ENCODE measurements around the gene SFT2D1. TPM values are rescaled to one million over a fixed set of nuclear protein-coding genes. Genes with fewer than 3 reads are reported as not detected.

Gene SFT2D1
- polyA plus RNA-seq, 1 donor: 80.7 TPM

DNA sequence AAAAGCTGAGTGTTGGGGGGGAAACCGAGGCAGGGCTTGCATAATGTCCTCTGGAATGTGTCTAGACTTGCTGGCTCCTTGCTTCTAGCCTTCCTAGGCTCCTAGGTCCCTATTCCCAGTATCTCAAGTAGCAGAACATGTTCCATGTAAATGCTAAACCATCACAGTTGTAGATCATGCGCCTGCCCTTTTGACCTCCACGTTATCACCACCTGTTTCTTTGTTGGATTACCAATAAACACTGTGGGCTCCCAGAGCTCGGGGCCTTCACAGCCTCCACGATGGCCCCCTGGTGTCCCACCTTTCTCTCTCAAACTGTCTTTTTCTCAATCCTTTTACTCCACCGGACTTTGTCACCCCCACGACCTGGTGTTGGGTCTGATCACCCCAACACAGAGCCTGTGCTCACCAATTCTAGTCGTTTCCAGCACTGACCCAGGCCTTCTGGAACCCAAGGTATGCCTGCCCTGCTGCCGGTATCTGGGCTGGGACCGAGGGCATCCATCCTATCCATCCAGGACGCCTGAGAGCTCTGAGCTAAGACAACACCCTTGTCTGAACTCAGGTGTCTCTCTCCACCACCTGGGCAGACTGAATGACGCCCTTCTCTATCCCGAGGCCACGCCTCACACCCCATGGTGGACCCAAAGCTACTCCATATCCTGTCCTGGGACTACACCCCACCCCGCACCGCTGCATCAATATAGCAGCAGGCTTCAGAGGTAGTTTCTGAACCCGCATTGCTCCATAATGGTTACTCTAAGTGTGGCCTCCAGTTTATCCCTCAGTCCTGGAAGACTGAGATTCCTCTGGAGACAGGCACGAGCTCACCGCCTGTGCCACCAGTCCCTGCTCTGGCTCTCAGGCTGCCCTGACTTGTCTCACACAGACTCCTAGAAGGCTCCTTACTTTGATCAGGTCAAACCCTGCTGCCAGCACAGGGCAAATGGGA, 24.8 kb downstream of the SFT2D1 start:
- peak in 1 of 2 donors; percentile 31 for DNase-seq
- no CpG with 5 or more reads among the region's 19 CpGs for WGBS (ENCODE audit: insufficient coverage, low lambda C conversion rate)
- Histone ChIP-seq H3K9me3 (ENCODE audit: control insufficient read depth, low read depth, low read length) (no peaks in the 10 kb centered on the region), H3K36me3 (ENCODE audit: control insufficient read depth, insufficient read depth, low read length) (peaks cover 20% of the 10 kb centered on the region), H3K4me1 (ENCODE audit: control insufficient read depth, insufficient read depth, low read length) (peaks cover 12% of the 10 kb centered on the region), H3K27me3 (ENCODE audit: control insufficient read depth, insufficient read depth, low read length) (no peaks in the 10 kb centered on the region), H3K27ac (ENCODE audit: low read length) (no peak overlapping the region), H3K4me3 (ENCODE audit: low read length) (no peak overlapping the region)

DNA sequence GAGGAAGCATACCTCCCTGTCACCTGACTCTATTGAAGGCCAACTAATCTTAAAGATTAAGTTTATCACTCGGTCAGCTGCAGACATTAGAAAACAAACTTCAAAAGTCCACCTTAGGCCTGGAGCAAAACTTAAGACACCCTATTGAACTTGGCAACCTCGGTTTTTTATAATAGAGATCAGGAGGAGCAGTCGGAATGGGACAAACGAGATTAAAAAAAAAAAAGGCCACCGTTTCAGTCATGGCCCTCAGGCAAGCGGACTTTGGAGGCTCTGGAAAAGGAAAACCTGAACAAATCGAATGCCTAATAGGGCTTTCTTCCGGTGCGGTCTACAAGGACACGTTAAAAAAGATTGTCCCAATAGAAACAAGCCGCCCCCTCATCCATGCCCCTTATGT, 26.9 kb downstream of the SFT2D1 start:
- DNase-seq: peak; percentile 60 to 82
- WGBS (ENCODE audit: insufficient coverage, low lambda C conversion rate): 7% methylated on average over 3 of the region's 11 CpGs

DNA sequence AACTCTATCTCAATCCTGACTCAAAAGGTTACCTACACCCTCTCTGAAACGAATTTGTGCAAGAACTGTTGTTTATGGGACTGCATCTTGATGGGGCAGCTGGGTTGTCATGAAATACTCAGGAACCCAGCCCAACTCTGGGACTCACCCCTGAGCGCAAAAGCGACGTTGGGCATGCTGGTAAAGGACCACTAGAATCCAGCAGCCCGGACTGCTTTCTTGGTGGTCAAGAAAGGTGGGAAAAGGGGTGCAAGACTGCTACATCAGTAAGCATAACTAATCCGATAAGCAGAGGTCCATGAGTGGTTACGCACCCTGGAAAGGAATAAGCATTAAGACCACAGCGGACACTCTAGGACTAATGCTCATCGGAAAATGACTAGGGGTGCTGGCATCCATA, 27.9 kb downstream of the SFT2D1 start:
- peaks cover 13% of the 10 kb centered on the region for H3K27me3 ChIP-seq (ENCODE audit: control insufficient read depth, insufficient read depth, low read length)
- DNase-seq: no peak
- H3K36me3 ChIP-seq (ENCODE audit: control insufficient read depth, insufficient read depth, low read length): peaks cover 3% of the 10 kb centered on the region
- 100% methylated on average over 1 of the region's 9 CpGs for WGBS (ENCODE audit: insufficient coverage, low lambda C conversion rate)
- no peak overlapping the region for H3K27ac ChIP-seq (ENCODE audit: low read length)
- H3K4me1 ChIP-seq (ENCODE audit: control insufficient read depth, insufficient read depth, low read length): peaks cover 12% of the 10 kb centered on the region
- H3K4me3 ChIP-seq (ENCODE audit: low read length): no peak overlapping the region
- no peaks in the 10 kb centered on the region for H3K9me3 ChIP-seq (ENCODE audit: control insufficient read depth, low read depth, low read length)

More for the DNA sequence above, 26.9 kb downstream of the SFT2D1 start:
- Histone ChIP-seq H3K27me3 (ENCODE audit: control insufficient read depth, insufficient read depth, low read length) (peaks cover 3% of the 10 kb centered on the region), H3K36me3 (ENCODE audit: control insufficient read depth, insufficient read depth, low read length) (peaks cover 7% of the 10 kb centered on the region), H3K4me3 (ENCODE audit: low read length) (no peak overlapping the region), H3K4me1 (ENCODE audit: control insufficient read depth, insufficient read depth, low read length) (peaks cover 12% of the 10 kb centered on the region), H3K9me3 (ENCODE audit: control insufficient read depth, low read depth, low read length) (no peaks in the 10 kb centered on the region), H3K27ac (ENCODE audit: low read length) (peak overlapping the region; percentile 78)

DNA sequence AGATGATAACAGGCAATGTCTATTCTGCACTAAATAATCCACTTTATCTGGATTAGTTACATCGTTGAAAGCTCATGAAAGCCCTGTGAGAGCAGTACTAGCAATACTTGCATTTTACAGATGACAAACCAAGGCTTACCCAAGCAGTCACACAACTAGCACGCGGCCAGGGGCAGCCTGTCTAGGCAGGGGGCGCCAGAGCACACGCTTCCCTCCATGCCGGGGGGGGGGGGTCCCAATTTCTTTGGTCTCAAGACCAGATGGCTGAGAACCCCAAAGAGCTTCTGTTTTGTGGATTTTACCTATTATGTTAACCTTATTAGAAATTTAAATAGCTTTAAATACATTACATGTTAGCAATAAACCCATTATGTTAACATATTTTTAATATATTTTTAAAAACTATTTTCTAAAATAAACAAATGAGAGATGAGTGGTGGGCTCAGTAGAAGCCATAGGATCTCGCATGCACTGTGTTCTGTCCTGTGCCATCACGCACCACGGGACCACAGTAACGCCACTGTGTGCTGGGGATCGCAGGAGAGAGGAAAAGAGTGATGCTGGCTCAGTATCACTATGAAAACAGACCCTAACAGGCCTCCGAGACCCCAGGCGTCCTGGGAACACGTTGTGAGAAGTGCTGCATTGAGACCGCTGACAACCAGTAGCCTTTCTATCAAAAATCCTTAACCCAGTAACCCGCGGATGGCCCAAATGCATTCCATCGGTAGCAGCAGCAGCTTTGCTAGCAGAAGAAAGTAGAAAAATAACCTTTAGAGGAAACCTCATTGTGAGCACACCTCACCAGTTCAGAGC, 28.9 kb downstream of the SFT2D1 start:
- DNase-seq: peak; percentile 18 to 26
- 67% methylated on average over 3 of the region's 18 CpGs for WGBS (ENCODE audit: insufficient coverage, low lambda C conversion rate)
- H3K36me3 ChIP-seq (ENCODE audit: control insufficient read depth, insufficient read depth, low read length): no peaks in the 10 kb centered on the region

DNA sequence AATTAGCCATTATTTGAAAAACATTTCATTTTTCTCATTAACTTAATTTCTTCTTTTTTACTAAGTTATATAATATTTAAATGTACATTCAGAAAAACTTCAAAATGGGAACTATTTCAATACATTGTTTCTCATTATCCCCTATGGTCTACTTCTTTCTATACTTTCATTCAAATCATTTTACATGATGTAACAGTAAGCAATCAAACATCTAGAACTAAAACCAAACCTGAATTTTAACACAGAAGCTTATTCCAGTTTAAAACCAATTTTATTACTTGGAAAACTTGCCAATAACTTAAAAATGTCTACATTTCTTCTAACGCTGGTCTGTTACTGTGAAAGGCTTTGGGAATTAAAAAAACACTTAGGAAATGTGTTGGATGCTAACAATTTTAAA, 29.5 kb downstream of the SFT2D1 start:
- no peaks in the 10 kb centered on the region for H3K36me3 ChIP-seq (ENCODE audit: control insufficient read depth, insufficient read depth, low read length)
- no peak overlapping the region for H3K27ac ChIP-seq (ENCODE audit: low read length)
- 86% methylated on average over 1 of the region's 1 CpG for WGBS (ENCODE audit: insufficient coverage, low lambda C conversion rate)
- no peak overlapping the region for H3K4me3 ChIP-seq (ENCODE audit: low read length)
- no peak for DNase-seq
- H3K4me1 ChIP-seq (ENCODE audit: control insufficient read depth, insufficient read depth, low read length): peaks cover 17% of the 10 kb centered on the region
- H3K27me3 ChIP-seq (ENCODE audit: control insufficient read depth, insufficient read depth, low read length): peaks cover 26% of the 10 kb centered on the region
- H3K9me3 ChIP-seq (ENCODE audit: control insufficient read depth, low read depth, low read length): no peaks in the 10 kb centered on the region

More for the DNA sequence above, 28.9 kb downstream of the SFT2D1 start:
- Histone ChIP-seq H3K27ac (ENCODE audit: low read length) (no peak overlapping the region), H3K9me3 (ENCODE audit: control insufficient read depth, low read depth, low read length) (no peaks in the 10 kb centered on the region), H3K4me1 (ENCODE audit: control insufficient read depth, insufficient read depth, low read length) (peaks cover 17% of the 10 kb centered on the region), H3K4me3 (ENCODE audit: low read length) (no peak overlapping the region), H3K27me3 (ENCODE audit: control insufficient read depth, insufficient read depth, low read length) (peaks cover 20% of the 10 kb centered on the region)

DNA sequence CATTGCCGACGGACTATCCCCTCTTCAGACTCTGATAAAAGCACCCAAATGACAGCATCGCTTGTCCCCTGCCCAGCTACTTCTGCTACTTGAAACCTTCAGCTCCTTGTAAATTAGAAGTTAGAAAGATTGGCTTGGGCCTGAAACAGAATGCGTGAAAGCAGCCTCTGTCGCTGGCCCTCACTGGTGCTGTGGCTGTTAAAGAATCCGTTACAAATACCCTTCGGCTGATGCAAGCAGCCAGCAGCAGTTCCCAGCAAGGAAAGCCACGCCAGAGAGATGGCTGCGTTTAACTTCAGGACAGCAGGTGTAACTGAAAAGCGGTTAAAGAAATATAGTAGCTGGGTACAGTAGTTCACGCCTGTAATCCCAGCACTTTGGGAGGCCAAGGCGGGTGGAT, 31.7 kb downstream of the SFT2D1 start:
- Histone ChIP-seq H3K4me3 (ENCODE audit: low read length) (no peak overlapping the region), H3K9me3 (ENCODE audit: control insufficient read depth, low read depth, low read length) (peaks cover 7% of the 10 kb centered on the region), H3K27me3 (ENCODE audit: control insufficient read depth, insufficient read depth, low read length) (peaks cover 40% of the 10 kb centered on the region), H3K36me3 (ENCODE audit: control insufficient read depth, insufficient read depth, low read length) (no peaks in the 10 kb centered on the region), H3K4me1 (ENCODE audit: control insufficient read depth, insufficient read depth, low read length) (peaks cover 22% of the 10 kb centered on the region), H3K27ac (ENCODE audit: low read length) (no peak overlapping the region)
- no peak for DNase-seq
- WGBS (ENCODE audit: insufficient coverage, low lambda C conversion rate): no CpG with 5 or more reads among the region's 12 CpGs

DNA sequence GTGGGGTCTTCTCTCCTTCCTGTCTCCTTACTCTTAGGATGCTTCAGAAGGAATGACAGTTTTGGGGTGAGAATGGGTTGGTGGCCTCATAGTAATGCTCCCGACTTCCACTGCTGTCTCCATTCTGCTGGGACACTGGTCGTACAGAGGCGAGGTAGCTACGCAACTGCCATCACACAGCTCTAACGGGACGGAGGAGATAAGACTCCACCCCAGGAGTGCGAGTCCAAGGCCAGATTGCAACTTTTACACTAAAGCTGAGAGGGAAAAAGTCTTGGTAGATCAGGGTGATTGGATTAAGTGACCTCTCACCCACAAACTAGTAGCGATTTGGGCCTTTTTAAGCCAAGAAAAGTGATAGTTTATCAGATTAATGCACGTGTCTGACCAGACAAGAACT, 32.4 kb downstream of the SFT2D1 start:
- Histone ChIP-seq H3K27ac (ENCODE audit: low read length) (no peak overlapping the region), H3K27me3 (ENCODE audit: control insufficient read depth, insufficient read depth, low read length) (peaks cover 44% of the 10 kb centered on the region), H3K9me3 (ENCODE audit: control insufficient read depth, low read depth, low read length) (peaks cover 7% of the 10 kb centered on the region), H3K4me3 (ENCODE audit: low read length) (no peak overlapping the region), H3K4me1 (ENCODE audit: control insufficient read depth, insufficient read depth, low read length) (peaks cover 18% of the 10 kb centered on the region), H3K36me3 (ENCODE audit: control insufficient read depth, insufficient read depth, low read length) (no peaks in the 10 kb centered on the region)
- no CpG with 5 or more reads among the region's 9 CpGs for WGBS (ENCODE audit: insufficient coverage, low lambda C conversion rate)
- no peak for DNase-seq

DNA sequence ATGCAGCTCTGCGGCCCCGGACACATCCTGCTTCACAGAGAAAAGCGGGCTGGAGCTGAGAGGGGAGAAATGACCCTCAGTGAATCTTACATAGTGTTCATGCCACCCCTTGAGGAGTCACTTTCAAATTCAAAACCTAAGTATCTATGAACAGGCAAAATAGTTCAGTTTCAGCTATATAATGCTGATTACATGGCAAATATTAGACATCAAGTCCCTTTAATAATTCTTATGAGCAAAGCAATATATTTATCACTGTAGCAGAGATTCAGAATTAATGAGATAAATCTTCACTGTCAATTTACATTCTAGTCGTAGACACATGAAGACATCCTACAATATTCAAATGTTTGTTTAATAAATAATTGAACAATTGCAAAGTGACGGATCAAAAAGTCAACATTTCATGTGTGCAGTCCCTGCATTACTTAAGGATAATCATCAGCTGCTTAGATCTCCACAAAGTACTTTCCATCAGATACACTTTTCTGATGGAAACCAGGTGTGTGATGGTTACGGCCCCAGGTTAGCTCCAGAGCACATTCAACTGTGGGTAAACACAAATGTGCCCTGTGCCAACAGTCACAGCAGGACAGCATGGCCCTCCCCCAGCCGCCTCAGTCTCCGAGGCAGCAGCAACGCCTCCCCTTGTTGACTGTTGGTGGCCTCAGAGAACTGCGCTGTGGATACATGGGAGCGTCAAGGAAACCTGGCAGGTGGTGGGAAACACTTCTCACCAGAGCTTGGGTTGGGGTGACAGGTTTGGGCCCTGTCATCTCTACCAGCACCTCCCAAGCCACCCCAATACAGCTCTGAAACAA, 33.4 kb downstream of the SFT2D1 start:
- peaks cover 7% of the 10 kb centered on the region for H3K9me3 ChIP-seq (ENCODE audit: control insufficient read depth, low read depth, low read length)
- peak overlapping the region; percentile 28 for H3K27ac ChIP-seq (ENCODE audit: low read length)
- peaks cover 17% of the 10 kb centered on the region for H3K4me1 ChIP-seq (ENCODE audit: control insufficient read depth, insufficient read depth, low read length)
- H3K36me3 ChIP-seq (ENCODE audit: control insufficient read depth, insufficient read depth, low read length): no peaks in the 10 kb centered on the region
- peaks cover 50% of the 10 kb centered on the region for H3K27me3 ChIP-seq (ENCODE audit: control insufficient read depth, insufficient read depth, low read length)
- peak; percentile 32 to 59 for DNase-seq
- WGBS (ENCODE audit: insufficient coverage, low lambda C conversion rate): no CpG with 5 or more reads among the region's 11 CpGs
- peak overlapping the region; percentile 46 for H3K4me3 ChIP-seq (ENCODE audit: low read length)

DNA sequence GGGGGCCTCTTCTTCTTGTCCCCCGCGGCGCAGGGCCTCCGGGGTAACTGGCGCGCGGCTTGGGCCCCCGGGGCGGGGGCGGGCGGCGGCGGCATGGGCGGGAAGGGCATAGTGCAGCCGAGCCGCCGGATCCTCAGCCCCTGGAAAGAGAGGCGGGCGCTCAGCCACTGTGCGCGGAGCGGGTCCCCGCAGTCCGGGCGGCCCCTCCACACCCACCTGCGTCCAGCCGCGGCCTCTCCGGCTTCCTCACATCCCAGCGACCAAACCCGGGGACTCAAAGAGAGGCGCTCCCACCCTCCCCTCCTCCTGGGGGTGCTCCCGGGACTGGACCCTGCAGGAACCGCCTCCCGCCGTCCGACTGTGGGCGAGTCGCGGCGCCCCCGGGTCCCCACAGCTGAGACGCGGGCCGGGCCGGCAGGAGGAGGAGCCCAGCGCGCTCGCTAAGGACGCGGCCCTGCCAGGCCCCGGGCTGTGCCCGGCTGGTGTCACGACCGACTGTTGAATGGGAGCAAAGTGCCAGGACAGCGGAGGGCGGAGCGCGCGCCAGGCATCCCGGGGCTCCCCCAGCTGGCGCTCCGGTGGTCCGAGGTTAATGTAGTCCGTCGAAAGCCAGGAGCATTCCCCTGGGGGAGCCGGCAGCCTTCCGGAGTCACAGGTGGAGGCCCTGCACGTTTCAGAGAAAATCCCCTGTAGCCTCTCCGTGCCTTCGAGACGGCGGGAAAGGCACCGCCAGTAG, 34.1 kb downstream of the SFT2D1 start, which contains the start of gene PRR18:
PRR18 (minus strand) TSS at position 360 of the 736 bp plus-strand sequence; CDS start at position 110, 250 bp downstream.
- H3K27ac ChIP-seq (ENCODE audit: low read length): peak within 1 kb of the TSS; percentile 28
- DNase-seq: peak; percentile 16 to 82
- peak within 1 kb of the TSS; percentile 46 for H3K4me3 ChIP-seq (ENCODE audit: low read length)
- no peaks in the 10 kb centered on the region for H3K36me3 ChIP-seq (ENCODE audit: control insufficient read depth, insufficient read depth, low read length)
- peaks cover 51% of the 10 kb centered on the region for H3K27me3 ChIP-seq (ENCODE audit: control insufficient read depth, insufficient read depth, low read length)
- no CpG with 5 or more reads among the region's 74 CpGs for WGBS (ENCODE audit: insufficient coverage, low lambda C conversion rate)
- peaks cover 7% of the 10 kb centered on the region for H3K9me3 ChIP-seq (ENCODE audit: control insufficient read depth, low read depth, low read length)
- H3K4me1 ChIP-seq (ENCODE audit: control insufficient read depth, insufficient read depth, low read length): peaks cover 17% of the 10 kb centered on the region
